ENCODE data around the gene SDE2.

- TF ChIP-seq CTCF (IDR thresholded peaks at IDR 0.05) (no peak), POLR2A (IDR thresholded peaks at IDR 0.05) (no peak)
Measured at GRCh38 chr1:226046240-226046639, 47.1 kb upstream of the SDE2 start.

Data from thyroid gland (tissue), 4 donors.